Erythroblast (primary cell): ENCODE results near the gene POU2AF3.
"Not testable (repeated sequence)": the region's sequence is repeated elsewhere in the genome, so short reads cannot be mapped to it uniquely, and the experiment has no call there.

Source experiments
- GATA1 ChIP-seq: IDR thresholded peaks from 2 replicates; pipeline ENCODE4 v1.6.1; 2011; ENCODE audit warnings: low read depth, mild to moderate bottlenecking, control low read depth, low read length, moderate library complexity
- POLR2A ChIP-seq: IDR thresholded peaks from 2 replicates; pipeline ENCODE4 v1.6.1; 2011; ENCODE audit warnings: mild to moderate bottlenecking, low read length

- not testable (repeated sequence) for TF ChIP-seq POLR2A, GATA1
Observed at GRCh38 chr11:111320199-111320598, 21.9 kb downstream of the POU2AF3 start.
